ENCODE results near the gene CDKAL1. TPM values are rescaled to one million over a fixed set of nuclear protein-coding genes. Genes with fewer than 3 reads are reported as not detected.

The CDKAL1 gene
- total RNA-seq, 2 experiments from 2014 or later: 21.2 to 23.0 TPM

DNA sequence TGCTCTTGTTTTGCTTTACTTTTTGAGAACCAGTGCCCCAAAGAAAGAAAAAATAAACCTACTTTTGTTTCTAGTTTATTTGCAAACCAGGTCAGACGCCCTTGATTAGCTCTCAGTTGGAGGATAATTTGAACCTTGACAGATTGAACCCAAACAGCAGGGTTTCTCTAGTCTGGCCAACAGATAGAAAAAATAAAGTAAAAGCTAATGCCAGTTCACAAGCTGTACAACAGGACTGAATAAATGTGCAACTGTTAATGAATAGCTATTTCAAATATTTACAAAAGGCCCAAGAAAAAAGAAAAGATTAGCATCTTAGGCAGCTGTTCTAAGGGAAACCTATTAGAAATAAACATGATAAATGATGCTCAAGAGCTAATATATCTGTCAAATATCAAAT, 331.8 kb downstream of the CDKAL1 start:
- Mint-ChIP-seq H3K4me1 (no peaks in the 10 kb centered on the region), H3K9me3 (no peaks in the 10 kb centered on the region), H3K27ac (no peak overlapping the region), H3K27me3 (no peaks in the 10 kb centered on the region), H3K36me3 (ENCODE audit: low read depth) (no peaks in the 10 kb centered on the region), H3K4me3 (no peak overlapping the region)
- ChIA-PET CTCF (no interaction called here), POLR2A (no interaction called here)
- no peak for DNase-seq

GRCh38 chr6:20866935-20867703, 332.9 kb downstream of the CDKAL1 start:
- Mint-ChIP-seq H3K4me3 (no peak overlapping the region), H3K9me3 (no peaks in the 10 kb centered on the region), H3K36me3 (ENCODE audit: low read depth) (no peaks in the 10 kb centered on the region), H3K27me3 (no peaks in the 10 kb centered on the region), H3K27ac (no peak overlapping the region), H3K4me1 (no peaks in the 10 kb centered on the region)
- POLR2A ChIA-PET: no interaction called here
- DNase-seq: no peak
- CTCF ChIA-PET: no interaction called here

DNA sequence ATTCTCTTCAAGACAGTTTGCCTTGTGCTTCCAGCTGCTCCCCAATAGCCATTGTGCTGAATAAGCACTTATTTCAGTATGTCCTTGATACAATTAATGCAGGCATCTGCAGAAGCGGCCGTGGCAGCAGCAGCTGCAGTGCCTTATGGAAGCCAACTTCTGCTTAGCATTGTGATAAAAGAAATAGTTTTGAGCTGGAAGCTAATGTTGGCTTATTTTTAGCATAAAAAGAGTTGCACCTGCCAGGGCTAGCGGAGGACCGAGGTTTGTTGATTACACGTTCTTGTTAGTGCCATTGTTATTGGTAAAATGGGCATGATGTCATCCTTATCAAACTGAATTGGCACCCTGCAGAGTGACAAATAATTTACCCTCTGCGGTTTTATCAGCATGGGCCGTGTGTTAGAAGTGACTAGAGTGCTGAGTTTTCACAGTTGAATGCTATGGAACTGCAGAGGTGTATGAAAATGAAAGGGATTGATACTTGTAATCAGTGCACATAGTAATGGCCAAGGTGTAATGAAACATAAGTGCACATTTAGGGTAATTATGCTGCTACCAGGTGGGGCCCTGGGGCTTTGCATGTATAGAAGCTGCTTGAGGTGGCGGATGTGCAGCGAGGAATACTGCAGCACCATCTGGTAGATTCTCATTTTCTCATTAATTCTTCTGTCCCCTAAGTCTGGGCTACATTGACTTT, 334.3 kb downstream of the CDKAL1 start:
- POLR2A ChIA-PET: no interaction called here
- Mint-ChIP-seq H3K36me3 (ENCODE audit: low read depth) (no peaks in the 10 kb centered on the region), H3K4me3 (no peak overlapping the region), H3K4me1 (no peaks in the 10 kb centered on the region), H3K27me3 (no peaks in the 10 kb centered on the region), H3K27ac (no peak overlapping the region), H3K9me3 (no peaks in the 10 kb centered on the region)
- CTCF ChIA-PET: no interaction called here
- DNase-seq: no peak

- H3K27me3 Mint-ChIP-seq: no peaks in the 10 kb centered on the region
- H3K36me3 Mint-ChIP-seq (ENCODE audit: low read depth): no peaks in the 10 kb centered on the region
- H3K27ac Mint-ChIP-seq: no peak overlapping the region
- H3K4me1 Mint-ChIP-seq: no peaks in the 10 kb centered on the region
- ChIA-PET POLR2A (no interaction called here), CTCF (no interaction called here)
- DNase-seq: no peak
- H3K9me3 Mint-ChIP-seq: no peaks in the 10 kb centered on the region
- no peak overlapping the region for H3K4me3 Mint-ChIP-seq
These were observed 335.8 kb downstream of the CDKAL1 start for GRCh38 chr6:20870021-20870420.

DNA sequence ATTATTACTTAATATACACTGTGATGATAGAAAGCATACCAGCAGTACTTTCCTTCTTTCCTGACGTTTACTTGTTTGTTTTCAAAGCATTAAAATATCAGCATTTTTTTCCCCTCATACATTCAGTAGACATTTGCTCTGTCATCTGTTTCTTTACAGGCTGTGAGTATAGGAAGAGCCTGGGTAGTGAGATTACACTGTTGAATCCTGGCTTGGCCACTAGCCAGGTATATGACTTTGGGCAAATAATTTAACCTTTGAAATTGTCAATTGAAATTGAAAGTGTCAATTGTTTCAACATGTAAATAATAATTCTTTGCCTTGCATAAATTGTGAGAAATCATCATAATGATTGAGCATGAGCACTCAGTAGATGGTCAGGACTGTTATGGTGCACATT, 336.2 kb downstream of the CDKAL1 start:
- Mint-ChIP-seq H3K4me1 (no peaks in the 10 kb centered on the region), H3K36me3 (ENCODE audit: low read depth) (no peaks in the 10 kb centered on the region), H3K9me3 (no peaks in the 10 kb centered on the region), H3K27ac (no peak overlapping the region), H3K4me3 (no peak overlapping the region), H3K27me3 (no peaks in the 10 kb centered on the region)
- CTCF ChIA-PET: no interaction called here
- DNase-seq: no peak
- POLR2A ChIA-PET: no interaction called here

DNA sequence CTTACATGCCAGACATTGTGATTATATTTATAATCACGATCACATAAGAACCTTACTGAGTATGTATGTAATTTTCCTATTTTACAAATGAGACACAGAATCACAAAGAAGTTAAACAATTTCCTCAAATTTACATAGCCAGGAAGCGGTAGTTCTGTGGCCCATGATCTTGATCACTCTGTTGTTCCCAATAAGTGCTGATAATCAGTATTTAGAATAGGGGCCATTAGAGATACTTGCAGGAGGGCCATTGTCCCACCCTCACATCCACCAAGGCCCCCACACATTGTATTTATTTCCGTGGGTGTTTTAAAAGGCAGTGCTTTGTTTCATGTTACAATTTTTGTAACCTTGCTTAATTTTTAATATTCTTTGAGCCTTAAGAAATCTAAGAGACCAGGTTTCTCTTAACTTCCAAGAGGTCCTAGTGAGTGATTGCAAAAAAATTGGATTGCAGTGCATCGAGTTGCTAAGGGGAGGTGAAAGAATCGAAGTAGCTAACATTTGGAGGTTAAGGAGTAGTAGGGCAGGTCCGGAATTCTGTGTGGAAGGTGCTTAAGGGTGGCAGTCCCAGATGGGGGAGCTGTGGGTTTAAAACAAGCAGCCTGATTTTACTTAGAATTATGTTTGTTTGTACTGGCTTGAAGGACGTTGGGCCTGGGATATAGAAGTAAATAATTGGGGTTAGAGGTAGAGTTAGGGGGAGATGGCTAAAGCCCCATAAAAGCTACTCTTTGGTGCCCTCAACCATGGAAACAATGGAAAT, 339.4 kb downstream of the CDKAL1 start:
- POLR2A ChIA-PET: no interaction called here
- Mint-ChIP-seq H3K4me1 (peaks cover 14% of the 10 kb centered on the region), H3K27ac (no peak overlapping the region), H3K4me3 (no peak overlapping the region), H3K27me3 (no peaks in the 10 kb centered on the region), H3K9me3 (no peaks in the 10 kb centered on the region), H3K36me3 (ENCODE audit: low read depth) (no peaks in the 10 kb centered on the region)
- no peak for DNase-seq
- CTCF ChIA-PET: interaction anchor here (1.0 kb wide), 1 partner anchor 715 kb away, joined by 3 read pairs; no protein-coding TSS in a partner anchor

GRCh38 chr6:20875369-20875963, 341.2 kb downstream of the CDKAL1 start:
- H3K9me3 Mint-ChIP-seq: peaks cover 2% of the 10 kb centered on the region
- no peak overlapping the region for H3K4me3 Mint-ChIP-seq
- peaks cover 14% of the 10 kb centered on the region for H3K4me1 Mint-ChIP-seq
- no peaks in the 10 kb centered on the region for H3K36me3 Mint-ChIP-seq (ENCODE audit: low read depth)
- no peak overlapping the region for H3K27ac Mint-ChIP-seq
- DNase-seq: no peak
- POLR2A ChIA-PET: no interaction called here
- CTCF ChIA-PET: interaction anchor here (0.7 kb wide), 1 partner anchor 142 kb away, joined by 5 read pairs; no protein-coding TSS in a partner anchor
- no peaks in the 10 kb centered on the region for H3K27me3 Mint-ChIP-seq

- Mint-ChIP-seq H3K4me3 (no peak overlapping the region), H3K27me3 (no peaks in the 10 kb centered on the region), H3K27ac (no peak overlapping the region), H3K4me1 (peaks cover 14% of the 10 kb centered on the region), H3K9me3 (peaks cover 2% of the 10 kb centered on the region), H3K36me3 (ENCODE audit: low read depth) (no peaks in the 10 kb centered on the region)
- ChIA-PET POLR2A (no interaction called here), CTCF (no interaction called here)
- DNase-seq: no peak
These were observed 341.8 kb downstream of the CDKAL1 start for GRCh38 chr6:20876036-20876435.

GRCh38 chr6:20876561-20876960, 342.3 kb downstream of the CDKAL1 start:
- peaks cover 14% of the 10 kb centered on the region for H3K4me1 Mint-ChIP-seq
- DNase-seq: no peak
- H3K36me3 Mint-ChIP-seq (ENCODE audit: low read depth): no peaks in the 10 kb centered on the region
- ChIA-PET CTCF (no interaction called here), POLR2A (no interaction called here)
- peaks cover 5% of the 10 kb centered on the region for H3K9me3 Mint-ChIP-seq
- no peak overlapping the region for H3K27ac Mint-ChIP-seq
- no peak overlapping the region for H3K4me3 Mint-ChIP-seq
- H3K27me3 Mint-ChIP-seq: no peaks in the 10 kb centered on the region

DNA sequence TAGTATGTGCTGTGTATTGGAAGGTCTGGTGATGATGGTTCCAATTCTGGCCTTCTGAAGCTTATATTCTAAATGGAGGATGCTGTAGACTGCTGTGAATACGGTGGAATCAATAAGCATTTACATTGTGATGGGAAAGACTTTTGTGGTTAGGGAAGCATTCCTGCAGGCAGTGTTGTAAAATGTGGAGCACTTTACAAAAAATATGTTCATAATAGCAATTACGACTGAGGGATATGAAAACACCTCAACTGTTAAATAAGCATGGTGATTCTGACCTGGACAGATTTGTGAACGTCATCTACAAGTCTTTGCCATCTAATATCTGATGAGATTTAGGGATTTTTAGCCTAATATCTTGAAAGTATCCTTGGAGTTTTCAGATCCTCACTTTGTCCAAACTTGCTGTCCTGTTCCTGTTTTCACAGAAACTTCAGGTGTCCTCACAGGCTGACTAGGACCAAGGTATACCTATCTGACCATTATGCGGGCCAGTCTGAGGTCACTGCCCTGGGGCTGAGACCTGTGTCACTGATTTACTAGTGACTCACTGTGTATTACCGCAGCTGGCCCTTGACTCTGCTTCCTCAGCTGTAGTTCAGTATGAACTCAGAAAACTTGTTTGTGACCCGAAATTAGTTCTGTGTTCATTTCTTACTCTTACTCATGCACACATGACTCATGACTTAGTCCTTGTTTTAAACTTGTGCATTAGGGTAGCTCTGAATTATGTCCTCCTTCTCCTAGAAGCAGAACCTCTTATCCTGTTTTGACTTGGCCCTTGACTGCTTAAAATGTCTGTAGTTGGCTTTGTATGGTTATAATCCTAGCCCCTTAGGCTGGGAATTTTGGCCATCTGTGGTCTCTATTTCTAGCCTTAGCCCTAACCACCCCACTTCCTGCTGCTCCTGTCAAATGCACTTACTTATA, 343.0 kb downstream of the CDKAL1 start:
- peak; percentile 37 for DNase-seq
- no peaks in the 10 kb centered on the region for H3K27me3 Mint-ChIP-seq
- H3K36me3 Mint-ChIP-seq (ENCODE audit: low read depth): peaks cover 4% of the 10 kb centered on the region
- peaks cover 7% of the 10 kb centered on the region for H3K9me3 Mint-ChIP-seq
- POLR2A ChIA-PET: no interaction called here
- peak overlapping the region; percentile 52 for H3K27ac Mint-ChIP-seq
- peaks cover 14% of the 10 kb centered on the region for H3K4me1 Mint-ChIP-seq
- H3K4me3 Mint-ChIP-seq: no peak overlapping the region
- CTCF ChIA-PET: interaction anchor here (1.5 kb wide), 1 partner anchor 711 kb away, joined by 3 read pairs; no protein-coding TSS in a partner anchor

DNA sequence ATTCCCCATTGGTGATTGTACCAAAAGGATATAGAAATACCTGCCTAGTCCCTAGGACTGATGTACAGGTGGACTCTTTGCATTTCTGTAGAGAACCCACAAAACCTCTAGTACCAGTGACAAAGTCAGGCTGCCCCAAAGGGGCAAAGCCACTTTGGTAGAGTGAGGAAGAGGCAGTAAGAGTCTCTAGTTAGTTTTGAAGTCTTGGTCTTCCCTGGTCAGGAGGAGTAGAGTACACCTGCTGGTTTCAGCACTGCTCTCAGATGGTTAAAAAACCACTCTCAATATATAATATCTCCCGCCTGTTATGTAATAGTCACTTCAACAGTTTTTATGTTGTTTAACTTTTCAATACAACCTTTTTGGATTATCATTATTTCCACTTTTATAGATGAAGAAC, 344.9 kb downstream of the CDKAL1 start:
- Mint-ChIP-seq H3K9me3 (peaks cover 16% of the 10 kb centered on the region), H3K27me3 (no peaks in the 10 kb centered on the region), H3K4me3 (no peak overlapping the region), H3K36me3 (ENCODE audit: low read depth) (peaks cover 10% of the 10 kb centered on the region), H3K27ac (no peak overlapping the region), H3K4me1 (peaks cover 14% of the 10 kb centered on the region)
- ChIA-PET POLR2A (no interaction called here), CTCF (no interaction called here)
- DNase-seq: no peak

- CTCF ChIA-PET: no interaction called here
- Mint-ChIP-seq H3K4me1 (peaks cover 14% of the 10 kb centered on the region), H3K4me3 (no peak overlapping the region), H3K27me3 (no peaks in the 10 kb centered on the region), H3K27ac (no peak overlapping the region), H3K9me3 (peaks cover 20% of the 10 kb centered on the region), H3K36me3 (ENCODE audit: low read depth) (peaks cover 14% of the 10 kb centered on the region)
- no peak for DNase-seq
- POLR2A ChIA-PET: no interaction called here
These were observed 345.3 kb downstream of the CDKAL1 start for GRCh38 chr6:20879526-20879925.

Measured in activated CD4-positive, alpha-beta memory T cell treated with anti-CD3 and anti-CD28 coated beads, Interleukin-2, amount 10 ng/mL, durations not matched to agents 7 days and 5 days (primary cell).